ENCODE measurements around the gene HSPBP1.

GRCh38 chr19:55213547-55213946 lies 66.4 kb downstream of the HSPBP1 start:
- TF ChIP-seq CTCF (IDR thresholded peaks at IDR 0.05) = no peak
- TF ChIP-seq POLR2AphosphoS5 (IDR thresholded peaks at IDR 0.05) = no peak
- TF ChIP-seq POLR2A (IDR thresholded peaks at IDR 0.05) = no peak
- no peak for TF ChIP-seq EP300 (IDR thresholded peaks at IDR 0.05)
